ENCODE data around the gene PRLH. TPM values are rescaled to one million over a fixed set of nuclear protein-coding genes. Genes with fewer than 3 reads are reported as not detected.

Gene PRLH
- total and polyA plus RNA-seq, 2 of the 13 experiments (the other 11 are each of a cell fraction or from before 2014, with no cell fraction given) = not detected

DNA sequence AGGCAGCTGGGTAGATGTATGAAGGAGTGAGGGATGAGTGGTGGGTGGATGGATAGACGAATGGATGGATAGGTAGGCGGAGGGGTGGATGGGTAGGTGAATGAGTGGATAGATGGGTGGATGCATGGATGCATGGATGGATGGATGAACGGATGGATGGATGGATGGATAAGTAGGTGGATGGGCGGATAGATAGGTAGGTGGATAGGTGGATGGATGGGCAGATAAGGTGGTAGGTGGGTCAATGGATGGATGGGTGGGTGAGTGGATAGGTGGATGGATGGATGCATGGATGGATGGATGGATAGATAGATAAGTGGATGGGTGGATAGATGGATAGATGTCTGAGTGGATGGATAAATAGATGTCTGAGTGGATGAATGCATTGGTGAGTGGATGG is 49.2 kb upstream of the PRLH start (continued):
- TF ChIP-seq, protein P1, sequence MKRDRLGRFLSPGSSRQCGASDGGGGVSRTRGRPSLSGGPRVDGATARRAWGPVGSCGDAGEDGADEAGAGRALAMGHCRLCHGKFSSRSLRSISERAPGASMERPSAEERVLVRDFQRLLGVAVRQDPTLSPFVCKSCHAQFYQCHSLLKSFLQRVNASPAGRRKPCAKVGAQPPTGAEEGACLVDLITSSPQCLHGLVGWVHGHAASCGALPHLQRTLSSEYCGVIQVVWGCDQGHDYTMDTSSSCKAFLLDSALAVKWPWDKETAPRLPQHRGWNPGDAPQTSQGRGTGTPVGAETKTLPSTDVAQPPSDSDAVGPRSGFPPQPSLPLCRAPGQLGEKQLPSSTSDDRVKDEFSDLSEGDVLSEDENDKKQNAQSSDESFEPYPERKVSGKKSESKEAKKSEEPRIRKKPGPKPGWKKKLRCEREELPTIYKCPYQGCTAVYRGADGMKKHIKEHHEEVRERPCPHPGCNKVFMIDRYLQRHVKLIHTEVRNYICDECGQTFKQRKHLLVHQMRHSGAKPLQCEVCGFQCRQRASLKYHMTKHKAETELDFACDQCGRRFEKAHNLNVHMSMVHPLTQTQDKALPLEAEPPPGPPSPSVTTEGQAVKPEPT (CRISPR knock-in tag; IDR thresholded peaks at IDR 0.05; ENCODE audit: low read depth) = no peak

DNA sequence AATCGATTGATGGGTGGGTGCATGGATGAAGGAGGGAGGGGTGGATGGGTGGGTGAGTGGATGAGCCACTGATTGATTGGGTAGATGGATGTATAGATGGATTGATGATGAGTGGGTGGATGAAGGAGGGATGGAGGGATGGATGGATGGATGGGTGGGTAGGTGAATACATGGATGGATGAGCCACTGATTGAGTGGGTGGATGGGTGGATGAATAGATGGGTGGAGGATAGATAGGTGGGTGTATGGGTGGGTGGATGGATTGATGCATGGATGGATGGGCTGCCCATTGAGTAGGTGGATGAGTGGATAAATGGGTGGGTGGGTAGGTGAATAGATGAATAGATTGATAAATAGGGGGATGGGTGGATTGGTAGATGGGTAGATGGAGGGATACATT is 48.4 kb upstream of the PRLH start:
- FAIRE-seq = no peak
- Histone ChIP-seq H3K4me1 (ENCODE audit: insufficient read depth, low read length) (peaks cover 9% of the 10 kb centered on the region), H3K27ac (ENCODE audit: extremely low read length, insufficient read depth, low read length) (no peak overlapping the region), H3K36me3 (replicated peaks in 1 of 2; ENCODE audit: control insufficient read depth in 1 of 2, insufficient read depth in 2 of 2, low read length in 2 of 2) (no peaks in the 10 kb centered on the region), H3K79me2 (ENCODE audit: insufficient read depth, low read length) (no peaks in the 10 kb centered on the region), H3K9me3 (ENCODE audit: low read length) (no peaks in the 10 kb centered on the region), H4K20me1 (ENCODE audit: insufficient read depth, low read length) (no peaks in the 10 kb centered on the region), H3K27me3 (ENCODE audit: control insufficient read depth in 1 of 2, insufficient read depth in 2 of 2, low read length in 2 of 2) (peaks cover 0 to 34% of the 10 kb centered on the region in 2 experiments; a peak in 4 of 5 replicates), H3K4me2 (ENCODE audit: low read depth, low read length) (no peak overlapping the region), H2AFZ (ENCODE audit: low read length) (no peak overlapping the region), H3K9ac (ENCODE audit: insufficient read depth, low read depth, low read length) (no peak overlapping the region), H3K4me3 (replicated peaks in 1 of 3; ENCODE audit: insufficient read depth in 1 of 3, low read depth in 2 of 3, low read length in 3 of 3) (no peak overlapping the region)
- in situ Hi-C loops (cut with HindIII; ENCODE audit: extremely low pct_ligation_motif_present, low pct_unique_long_range_greater_than_20kb) (no loop called here), intact Hi-C loops (cut with micrococcal nuclease; ENCODE audit: unreplicated experiment) (no loop called here)
- 0% methylated on average over 1 of the region's 1 CpG for WGBS (ENCODE audit: low lambda C conversion rate)
- ATAC-seq = no peak
- TF ChIP-seq, protein P2, sequence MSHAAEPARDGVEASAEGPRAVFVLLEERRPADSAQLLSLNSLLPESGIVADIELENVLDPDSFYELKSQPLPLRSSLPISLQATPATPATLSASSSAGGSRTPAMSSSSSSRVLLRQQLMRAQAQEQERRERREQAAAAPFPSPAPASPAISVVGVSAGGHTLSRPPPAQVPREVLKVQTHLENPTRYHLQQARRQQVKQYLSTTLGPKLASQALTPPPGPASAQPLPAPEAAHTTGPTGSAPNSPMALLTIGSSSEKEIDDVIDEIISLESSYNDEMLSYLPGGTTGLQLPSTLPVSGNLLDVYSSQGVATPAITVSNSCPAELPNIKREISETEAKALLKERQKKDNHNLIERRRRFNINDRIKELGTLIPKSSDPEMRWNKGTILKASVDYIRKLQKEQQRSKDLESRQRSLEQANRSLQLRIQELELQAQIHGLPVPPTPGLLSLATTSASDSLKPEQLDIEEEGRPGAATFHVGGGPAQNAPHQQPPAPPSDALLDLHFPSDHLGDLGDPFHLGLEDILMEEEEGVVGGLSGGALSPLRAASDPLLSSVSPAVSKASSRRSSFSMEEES (CRISPR knock-in tag; IDR thresholded peaks at IDR 0.05) = no peak
- peak; percentile 28; the same call in 1 of the 2 replicates for TF ChIP-seq FOXK2 (IDR thresholded peaks at IDR 0.05)
- no TSS peak for BruUV-seq (replicated peaks)
- POLR2A ChIA-PET = no interaction called here
- CTCF ChIA-PET (ENCODE audit: low intra/inter-chr PET ratio, low total read pairs) = no interaction called here
- no peak for DNase-seq (ENCODE audit: low spot score)
